HEK293T (cell line): ENCODE results near the gene SERPINB6.
A peak's percentile ranks its signal among the peaks of the same experiment; 100 is the strongest.
"Not testable (repeated sequence)": the region's sequence is repeated elsewhere in the genome, so short reads cannot be mapped to it uniquely, and the experiment has no call there.

Experiments used
- CTCF ChIA-PET: fragments of 350-600 bp; formaldehyde crosslinking; extraction: SDS; loops from one replicate; lab custom pipeline; 2021; ENCODE audit warnings: antibody characterized with exemption, inconsistent platforms; lab: Yijun Ruan, JAX
- POLR2A ChIA-PET: fragments of 350-600 bp; formaldehyde crosslinking; extraction: SDS; loops from one replicate; lab custom pipeline; 2020; ENCODE audit warnings: antibody characterized with exemption, inconsistent platforms; lab: Yijun Ruan, JAX
- DNase-seq: peaks from one replicate; pipeline ENCODE4 v3.0.0; 2012; ENCODE audit warnings: mixed read lengths; ENCODE audit errors: extremely low spot score
- ARNT ChIP-seq: fragments of 450-650 bp; IDR thresholded peaks from 2 replicates; pipeline ENCODE4 v1.6.1; 2017; ENCODE audit warnings: mild to moderate bottlenecking
- BHLHE40 ChIP-seq: fragments of 450-650 bp; IDR thresholded peaks from 2 replicates; pipeline ENCODE4 v1.6.1; 2016; ENCODE audit warnings: mild to moderate bottlenecking, moderate library complexity, borderline replicate concordance
- CTBP1 ChIP-seq: fragments of 450-650 bp; IDR thresholded peaks from 2 replicates; pipeline ENCODE4 v1.6.1; 2016; ENCODE audit warnings: borderline replicate concordance
- ELF4 ChIP-seq: fragments of 450-650 bp; IDR thresholded peaks from 2 replicates; pipeline ENCODE4 v1.6.1; 2017; ENCODE audit warnings: antibody characterized with exemption
- FOXA1 ChIP-seq: fragments of 450-650 bp; IDR thresholded peaks from 2 replicates; pipeline ENCODE4 v1.6.1; 2016; ENCODE audit warnings: mild to moderate bottlenecking
- FOXK2 ChIP-seq: fragments of 450-650 bp; IDR thresholded peaks from 2 replicates; pipeline ENCODE4 v1.6.1; 2016; ENCODE audit warnings: mild to moderate bottlenecking
- FOXM1 ChIP-seq: fragments of 450-650 bp; IDR thresholded peaks from 2 replicates; pipeline ENCODE4 v1.6.1; 2017; ENCODE audit warnings: mild to moderate bottlenecking, borderline replicate concordance
- HDGF ChIP-seq: fragments of 450-650 bp; IDR thresholded peaks from 2 replicates; pipeline ENCODE4 v1.6.1; 2017; ENCODE audit warnings: antibody characterized with exemption, borderline replicate concordance
- L3MBTL2 ChIP-seq: fragments of 450-650 bp; conservative IDR thresholded peaks from 2 replicates; pipeline ENCODE4 v1.6.1; 2016; ENCODE audit warnings: mild to moderate bottlenecking
- LEF1 ChIP-seq: fragments of 450-650 bp; IDR thresholded peaks from 2 replicates; pipeline ENCODE4 v1.6.1; 2017; ENCODE audit warnings: mild to moderate bottlenecking, borderline replicate concordance
- NFRKB ChIP-seq: fragments of 450-650 bp; IDR thresholded peaks from 2 replicates; pipeline ENCODE4 v1.6.1; 2016; ENCODE audit warnings: mild to moderate bottlenecking, moderate library complexity
- SP1 ChIP-seq: fragments of 450-650 bp; IDR thresholded peaks from 2 replicates; pipeline ENCODE4 v1.6.1; 2017
- SUZ12 ChIP-seq: fragments of 450-650 bp; IDR thresholded peaks from 2 replicates; pipeline ENCODE4 v1.6.1; 2016; ENCODE audit warnings: mild to moderate bottlenecking
- TARDBP ChIP-seq: fragments of 450-650 bp; IDR thresholded peaks from 2 replicates; pipeline ENCODE4 v1.6.1; 2016
- ZNF384 ChIP-seq: fragments of 450-650 bp; IDR thresholded peaks from 2 replicates; pipeline ENCODE4 v1.6.1; 2016
- TF ChIP-seq, protein P1 (sequence below): fragments of 450-650 bp; IDR thresholded peaks from 2 replicates; pipeline ENCODE4 v1.6.1; 2016

SERPINB6 gene

DNA sequence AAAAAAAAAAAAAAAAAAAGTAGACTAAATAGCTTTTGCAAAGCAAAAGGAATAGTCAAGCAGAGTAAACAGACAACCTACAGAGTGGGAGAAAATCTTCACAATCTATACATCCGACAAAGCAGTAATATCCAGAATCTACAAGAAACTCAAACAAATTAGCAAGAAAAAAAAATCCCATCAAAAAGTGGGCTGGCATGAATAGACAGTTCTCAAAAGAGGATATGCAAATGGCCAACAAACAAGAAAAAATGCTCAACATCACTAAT is 786 bp upstream of the SERPINB6 start:
- ChIA-PET POLR2A (interaction anchor here (1.0 to 1.6 kb wide), 6 partner anchors 8 to 20 kb away, joined by 3 to 28 read pairs (median 5); no protein-coding TSS in a partner anchor), CTCF (interaction anchor here (0.7 to 1.5 kb wide), 3 partner anchors 17 to 95 kb away, joined by 3 to 7 read pairs (median 4); no protein-coding TSS in a partner anchor)
- TF ChIP-seq ZNF384, result peak; percentile 97
- DNase-seq, result not testable (repeated sequence)

DNA sequence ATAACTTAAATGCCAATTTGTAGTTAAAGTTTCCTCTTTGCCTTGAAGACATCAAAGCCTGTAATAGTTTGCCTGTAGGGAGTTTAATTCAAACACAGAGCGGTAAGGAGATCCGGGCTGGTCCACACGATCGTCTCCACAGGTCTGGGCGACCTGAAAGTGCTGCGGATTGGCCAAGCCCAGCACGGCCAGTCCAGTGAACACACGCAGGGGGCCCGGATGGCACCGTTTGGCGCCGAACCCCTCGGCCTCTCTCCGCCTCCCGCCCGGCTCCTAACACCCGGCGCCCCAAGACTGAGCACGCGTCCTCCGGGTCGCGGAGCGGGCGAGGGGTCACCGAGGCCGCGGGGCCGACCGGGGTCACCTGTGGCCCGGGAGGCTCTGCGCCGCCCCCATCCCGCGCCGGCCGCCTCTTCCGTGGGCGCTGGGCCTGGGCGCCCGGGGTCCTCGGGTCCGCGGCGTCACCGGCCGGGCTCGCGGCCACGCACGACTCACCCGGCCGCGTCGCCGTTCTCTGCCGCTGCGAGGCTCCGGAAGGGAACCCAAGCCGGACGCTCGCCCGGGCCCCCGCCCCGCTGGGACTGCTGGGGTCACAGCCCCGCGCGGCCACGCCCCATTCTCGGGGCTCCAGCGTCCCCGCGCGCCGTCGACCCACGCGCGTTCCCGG is 481 bp downstream of the SERPINB6 start:
- TF ChIP-seq LEF1 (0 out of 2 replicates have a peak, but pooled peaks have one; percentile 40), FOXM1 (peak; percentile 42; the same call in 1 of the 2 replicates)
- TF ChIP-seq, protein P1, sequence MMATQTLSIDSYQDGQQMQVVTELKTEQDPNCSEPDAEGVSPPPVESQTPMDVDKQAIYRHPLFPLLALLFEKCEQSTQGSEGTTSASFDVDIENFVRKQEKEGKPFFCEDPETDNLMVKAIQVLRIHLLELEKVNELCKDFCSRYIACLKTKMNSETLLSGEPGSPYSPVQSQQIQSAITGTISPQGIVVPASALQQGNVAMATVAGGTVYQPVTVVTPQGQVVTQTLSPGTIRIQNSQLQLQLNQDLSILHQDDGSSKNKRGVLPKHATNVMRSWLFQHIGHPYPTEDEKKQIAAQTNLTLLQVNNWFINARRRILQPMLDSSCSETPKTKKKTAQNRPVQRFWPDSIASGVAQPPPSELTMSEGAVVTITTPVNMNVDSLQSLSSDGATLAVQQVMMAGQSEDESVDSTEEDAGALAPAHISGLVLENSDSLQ, result no peak
- ChIA-PET CTCF (interaction anchor here (1.5 kb wide), 1 partner anchor 18 kb away, joined by 7 read pairs; no protein-coding TSS in a partner anchor), POLR2A (interaction anchor here (1.3 to 1.6 kb wide), 4 partner anchors 9 to 18 kb away, joined by 3 to 28 read pairs (median 7); no protein-coding TSS in a partner anchor)
- peak; percentile 51 for DNase-seq

DNA sequence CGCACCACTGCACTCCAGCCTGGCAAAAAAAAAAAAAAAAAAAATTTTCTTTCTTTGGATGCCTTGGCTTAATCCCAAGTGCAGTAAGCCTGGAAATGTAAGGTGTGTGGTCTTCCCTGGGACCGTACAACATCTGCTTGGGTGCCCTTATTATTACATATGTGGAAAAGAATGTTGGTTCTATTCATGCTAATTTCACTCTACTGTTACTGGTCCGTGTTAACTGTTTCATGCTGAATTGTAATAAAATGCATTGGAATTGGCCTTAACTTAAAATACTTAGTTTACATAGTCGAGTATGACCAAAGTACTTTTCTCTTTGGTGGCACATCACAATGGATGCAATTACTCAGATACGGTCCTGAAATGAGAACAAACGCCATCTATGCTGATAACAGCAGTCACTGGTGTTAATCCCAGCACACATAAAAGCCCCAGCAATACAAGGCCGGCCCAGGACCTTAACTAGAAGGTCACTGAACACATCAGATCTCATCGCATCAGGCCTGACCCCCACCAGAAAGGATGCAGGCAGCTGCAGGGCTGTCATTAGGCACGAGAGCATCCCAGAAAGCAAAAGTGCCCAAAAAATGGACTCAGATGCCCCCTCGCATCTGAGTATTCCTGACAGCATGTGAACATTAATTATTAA is 1.2 kb downstream of the SERPINB6 start:
- ChIA-PET POLR2A (no interaction called here), CTCF (no interaction called here)
- DNase-seq, result no peak
- TF ChIP-seq TARDBP (no peak), ZNF384 (no peak), CTBP1 (no peak), FOXK2 (no peak), LEF1 (no peak), SUZ12 (no peak), BHLHE40 (no peak), FOXA1 (no peak), HDGF (no peak), NFRKB (no peak)
- TF ChIP-seq, protein P1, result no peak

DNA sequence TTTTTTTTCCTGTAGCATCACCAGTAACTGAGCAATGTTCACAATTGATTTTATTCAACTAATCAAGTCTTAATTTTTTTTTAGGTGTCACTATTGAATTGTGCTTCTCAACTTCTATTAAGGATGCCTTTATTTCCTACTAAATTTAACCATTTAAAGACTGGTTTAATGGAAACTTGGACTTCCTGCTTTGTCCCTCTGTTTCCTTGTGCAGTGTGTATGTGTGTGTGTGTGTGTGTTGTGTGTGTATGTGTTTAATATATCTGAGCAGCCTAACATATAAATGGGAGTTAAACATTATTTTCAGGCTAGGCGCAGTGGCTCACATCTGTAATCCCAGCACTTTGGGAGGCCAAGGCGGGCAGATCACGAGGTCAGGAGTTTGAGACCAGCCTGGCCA is 1.8 kb downstream of the SERPINB6 start:
- TF ChIP-seq FOXA1, result no peak
- no peak for TF ChIP-seq LEF1
- no peak for TF ChIP-seq SUZ12
- TF ChIP-seq ELF4, result no peak
- TF ChIP-seq, protein P1, result no peak
- TF ChIP-seq FOXK2, result no peak
- no peak for TF ChIP-seq ARNT
- TF ChIP-seq CTBP1, result no peak
- no peak for TF ChIP-seq BHLHE40
- TF ChIP-seq NFRKB, result no peak
- no peak for TF ChIP-seq TARDBP
- TF ChIP-seq HDGF, result no peak
- TF ChIP-seq ZNF384, result no peak
- no peak for TF ChIP-seq L3MBTL2
- TF ChIP-seq FOXM1, result no peak
- TF ChIP-seq SP1, result no peak
- POLR2A ChIA-PET, result interaction anchor here (1.5 kb wide), 1 partner anchor 20 kb away, joined by 3 read pairs; no protein-coding TSS in a partner anchor
- CTCF ChIA-PET, result interaction anchor here (2.0 kb wide), 1 partner anchor 17 kb away, joined by 7 read pairs; no protein-coding TSS in a partner anchor
- no peak for DNase-seq

DNA sequence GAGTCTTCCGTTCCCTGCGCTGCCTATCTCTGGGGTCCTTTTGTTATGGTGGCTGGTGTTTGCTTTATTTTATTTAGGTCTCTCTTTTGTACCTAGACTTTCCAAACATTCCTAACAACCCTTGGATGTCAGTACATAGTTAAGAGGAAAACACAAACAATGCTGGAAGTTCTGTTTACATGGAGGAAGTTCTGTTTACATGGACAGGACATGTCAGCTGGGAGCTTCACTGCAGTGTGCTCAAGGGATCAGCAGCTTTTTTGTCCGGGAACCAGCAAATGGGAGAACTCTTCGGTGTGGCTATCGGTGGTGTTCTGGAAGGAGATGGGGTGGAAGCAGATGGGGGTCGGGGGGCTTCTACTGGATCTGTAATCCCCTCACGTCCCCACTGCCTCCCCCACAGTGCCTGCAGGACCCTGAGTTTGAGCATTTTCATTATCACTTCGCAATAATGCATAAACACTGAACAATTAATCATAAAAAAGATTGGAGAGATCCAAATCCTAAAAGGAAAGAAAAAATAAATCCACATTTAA is 2.7 kb downstream of the SERPINB6 start:
- CTCF ChIA-PET, result interaction anchor here (2.0 kb wide), 1 partner anchor 16 kb away, joined by 7 read pairs; no protein-coding TSS in a partner anchor
- no peak for TF ChIP-seq ZNF384
- no peak for TF ChIP-seq TARDBP
- no peak for TF ChIP-seq FOXK2
- TF ChIP-seq FOXM1, result no peak
- TF ChIP-seq LEF1, result no peak
- no peak for DNase-seq
- POLR2A ChIA-PET, result interaction anchor here (1.5 kb wide), 1 partner anchor 21 kb away, joined by 3 read pairs; no protein-coding TSS in a partner anchor

DNA sequence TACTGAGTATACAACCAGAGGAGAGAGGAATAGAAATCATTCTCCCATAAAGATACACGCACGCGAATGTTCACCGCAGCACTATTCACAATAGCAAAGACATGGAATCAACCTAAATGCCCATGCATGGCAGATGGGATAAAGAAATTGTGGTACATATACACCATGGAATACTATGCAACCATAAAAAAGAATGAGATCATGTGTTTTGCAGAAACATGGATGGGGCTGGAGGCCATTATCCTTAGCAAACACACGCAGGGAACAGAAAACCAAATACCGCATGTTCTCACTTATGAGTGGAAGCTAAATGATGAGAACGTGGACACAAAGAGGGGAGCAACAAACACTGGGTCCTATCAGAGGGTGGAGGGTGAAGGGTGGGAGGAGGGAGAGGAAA is 3.4 kb downstream of the SERPINB6 start:
- POLR2A ChIA-PET, result interaction anchor here (1.5 kb wide), 1 partner anchor 22 kb away, joined by 3 read pairs; no protein-coding TSS in a partner anchor
- TF ChIP-seq FOXA1 (no peak), ZNF384 (no peak), CTBP1 (no peak), LEF1 (no peak)
- CTCF ChIA-PET, result interaction anchor here (2.0 kb wide), 1 partner anchor 15 kb away, joined by 7 read pairs; no protein-coding TSS in a partner anchor
- DNase-seq, result no peak
